SK-N-SH treated with all-trans-retinoic acid at 6 μM for 48 hours (cell line): ENCODE measurements around the gene NPIPA1.
"Not testable (repeated sequence)": the region's sequence is repeated elsewhere in the genome, so short reads cannot be mapped to it uniquely, and the experiment has no call there.

ENCODE experiments used
- ARNTL ChIP-seq: fragments of 450-650 bp; formaldehyde crosslinking; IDR thresholded peaks from 2 replicates; pipeline ENCODE4 v1.5.0; 2020; ENCODE audit warnings: low read depth, mild to moderate bottlenecking, moderate library complexity, borderline replicate concordance
- BACH2 ChIP-seq: fragments of 250-450 bp; sonication (Bioruptor Pico); IDR thresholded peaks from 2 replicates; pipeline ENCODE4 v1.9.0; 2021; ENCODE audit warnings: mild to moderate bottlenecking, borderline replicate concordance
- CREB5 ChIP-seq: fragments of 250-450 bp; sonication (Bioruptor Pico); IDR thresholded peaks from 2 replicates; pipeline ENCODE4 v1.5.1; 2020; ENCODE audit warnings: low read depth, mild to moderate bottlenecking, moderate library complexity
- CSDC2 ChIP-seq: fragments of 250-450 bp; sonication (Bioruptor Pico); IDR thresholded peaks from 2 replicates; pipeline ENCODE4 v1.5.0; 2020; ENCODE audit warnings: mild to moderate bottlenecking, moderate library complexity
- PATZ1 ChIP-seq: fragments of 250-450 bp; sonication (Bioruptor Pico); IDR thresholded peaks from 2 replicates; pipeline ENCODE4 v1.8.0; 2020; ENCODE audit warnings: mild to moderate bottlenecking, moderate library complexity, borderline replicate concordance
- POU6F1 ChIP-seq: fragments of 250-450 bp; sonication (Bioruptor Pico); IDR thresholded peaks from 2 replicates; pipeline ENCODE4 v1.8.0; 2021; ENCODE audit warnings: low read depth, mild to moderate bottlenecking, moderate library complexity, borderline replicate concordance
- PPARA ChIP-seq: fragments of 250-450 bp; sonication (Bioruptor Pico); IDR thresholded peaks from 2 replicates; pipeline ENCODE4 v1.5.0; 2020; ENCODE audit warnings: mild to moderate bottlenecking, borderline replicate concordance
- RARB ChIP-seq: fragments of 250-450 bp; sonication (Bioruptor Pico); IDR thresholded peaks from 2 replicates; pipeline ENCODE4 v1.8.0; 2021; ENCODE audit warnings: mild to moderate bottlenecking, moderate library complexity
- TSHZ2 ChIP-seq: fragments of 250-450 bp; sonication (Bioruptor Pico); IDR thresholded peaks from 2 replicates; pipeline ENCODE4 v1.5.0; 2020; ENCODE audit warnings: mild to moderate bottlenecking, moderate library complexity
- ZFP3 ChIP-seq: fragments of 250-450 bp; sonication (Bioruptor Pico); IDR thresholded peaks from 2 replicates; pipeline ENCODE4 v1.5.0; 2020; ENCODE audit warnings: mild to moderate bottlenecking, moderate library complexity
- ZFP30 ChIP-seq: fragments of 450-650 bp; formaldehyde crosslinking; IDR thresholded peaks from 2 replicates; pipeline ENCODE4 v1.5.0; 2022; ENCODE audit warnings: mild to moderate bottlenecking, moderate library complexity
- ZNF70 ChIP-seq: fragments of 450-650 bp; formaldehyde crosslinking; IDR thresholded peaks from 2 replicates; pipeline ENCODE4 v1.5.0; 2020; ENCODE audit warnings: mild to moderate bottlenecking, moderate library complexity
- ZNF8 ChIP-seq: fragments of 450-650 bp; formaldehyde crosslinking; IDR thresholded peaks from 2 replicates; pipeline ENCODE4 v1.5.0; 2020; ENCODE audit warnings: mild to moderate bottlenecking, moderate library complexity

GRCh38 chr16:14988661-14989191 lies 51.5 kb downstream of the NPIPA1 start:
- not testable (repeated sequence) for TF ChIP-seq BACH2 (CRISPR knock-in tag); ZNF8 (CRISPR knock-in tag); PATZ1; RARB; ZFP30 (CRISPR knock-in tag); ZFP3; ARNTL; CSDC2 (CRISPR knock-in tag); POU6F1; PPARA (CRISPR knock-in tag); TSHZ2 (CRISPR knock-in tag); ZNF70; CREB5 (CRISPR knock-in tag)
